IPS-20b (cell line): ENCODE results near the gene TSACC.

ENCODE experiments used
- H3K27ac ChIP-seq: one replicate; pipeline ENCODE4 v1.5.1; 2013; ENCODE audit warnings: low read length
- H3K27me3 ChIP-seq: 2 replicates; pipeline ENCODE4 v1.6.1; 2013; ENCODE audit warnings: mild to moderate bottlenecking, low read length, inconsistent platforms; ENCODE audit not compliant: insufficient read depth
- H3K36me3 ChIP-seq: 2 replicates; pipeline ENCODE4 v1.6.1; 2013; ENCODE audit warnings: low read depth, mild to moderate bottlenecking, inconsistent platforms, low read length, moderate library complexity; ENCODE audit not compliant: insufficient read depth
- H3K4me1 ChIP-seq: 2 replicates; pipeline ENCODE4 v1.6.1; 2013; ENCODE audit warnings: mild to moderate bottlenecking, control low read depth, inconsistent platforms, low read length, moderate library complexity; ENCODE audit not compliant: insufficient read depth
- H3K4me3 ChIP-seq: 2 replicates; pipeline ENCODE4 v1.5.1; 2013; ENCODE audit warnings: mild to moderate bottlenecking, low read length, inconsistent platforms
- H3K9ac ChIP-seq: 2 replicates; pipeline ENCODE4 v1.6.1; 2013; ENCODE audit warnings: low read depth, mild to moderate bottlenecking, inconsistent platforms, low read length, moderate library complexity
- H3K9me3 ChIP-seq: 2 replicates; pipeline ENCODE4 v1.6.1; 2013; ENCODE audit warnings: mild to moderate bottlenecking, low read depth, low read length, inconsistent platforms; ENCODE audit not compliant: insufficient read depth

The TSACC gene

GRCh38 chr1:156338180-156338976 lies at the start of gene TSACC, which contains the start of gene CCT3:
TSS of gene TSACC (plus strand) at chr1:156338526. CDS start at chr1:156339758, 1,232 bp downstream.
TSS of gene CCT3 (minus strand) at chr1:156338292. CDS start at chr1:156338184, 108 bp downstream.
- no peaks in the 10 kb centered on the region for H3K9me3 ChIP-seq
- peaks cover 28% of the 10 kb centered on the region for H3K36me3 ChIP-seq
- H3K4me1 ChIP-seq, result no peaks in the 10 kb centered on the region
- H3K27me3 ChIP-seq, result no peaks in the 10 kb centered on the region
- H3K4me3 ChIP-seq, result peak within 1 kb of the TSS; percentile 99
- H3K9ac ChIP-seq, result peak within 1 kb of the TSS; percentile 97
- H3K27ac ChIP-seq, result peak within 1 kb of the TSS; percentile 63

- Histone ChIP-seq H3K9me3 (no peaks in the 10 kb centered on the region), H3K4me3 (no peak overlapping the region), H3K4me1 (peaks cover 4% of the 10 kb centered on the region; the same call in 1 of the 2 replicates), H3K27ac (no peak overlapping the region), H3K36me3 (peaks cover 9% of the 10 kb centered on the region; the same call in 1 of the 2 replicates), H3K9ac (no peak overlapping the region), H3K27me3 (no peaks in the 10 kb centered on the region)
Observed at GRCh38 chr1:156289857-156290256, 48.5 kb upstream of the TSACC start.

- peaks cover 9% of the 10 kb centered on the region; the same call in 1 of the 2 replicates for H3K36me3 ChIP-seq
- peak overlapping the region; percentile 28 for H3K27ac ChIP-seq
- peak overlapping the region; percentile 76 for H3K9ac ChIP-seq
- no peaks in the 10 kb centered on the region for H3K9me3 ChIP-seq
- H3K4me1 ChIP-seq, result peaks cover 4% of the 10 kb centered on the region; the same call in 1 of the 2 replicates
- no peaks in the 10 kb centered on the region for H3K27me3 ChIP-seq
- H3K4me3 ChIP-seq, result peak overlapping the region; percentile 86
Observed at GRCh38 chr1:156291226-156292061, 46.9 kb upstream of the TSACC start.

- H3K27ac ChIP-seq, result no peak overlapping the region
- H3K4me1 ChIP-seq, result peaks cover 4% of the 10 kb centered on the region; the same call in 1 of the 2 replicates
- peaks cover 9% of the 10 kb centered on the region; the same call in 1 of the 2 replicates for H3K36me3 ChIP-seq
- H3K27me3 ChIP-seq, result no peaks in the 10 kb centered on the region
- no peaks in the 10 kb centered on the region for H3K9me3 ChIP-seq
- no peak overlapping the region for H3K9ac ChIP-seq
- no peak overlapping the region for H3K4me3 ChIP-seq
Observed at GRCh38 chr1:156293098-156293434, 45.3 kb upstream of the TSACC start.

- no peak overlapping the region for H3K4me3 ChIP-seq
- peaks cover 5% of the 10 kb centered on the region; the same call in 1 of the 2 replicates for H3K36me3 ChIP-seq
- peaks cover 4% of the 10 kb centered on the region; the same call in 1 of the 2 replicates for H3K4me1 ChIP-seq
- no peaks in the 10 kb centered on the region for H3K27me3 ChIP-seq
- H3K27ac ChIP-seq, result no peak overlapping the region
- no peaks in the 10 kb centered on the region for H3K9me3 ChIP-seq
- H3K9ac ChIP-seq, result no peak overlapping the region
Observed at GRCh38 chr1:156293895-156294294, 44.4 kb upstream of the TSACC start.

- H3K4me1 ChIP-seq, result peaks cover 4% of the 10 kb centered on the region; the same call in 1 of the 2 replicates
- peak within 1 kb of the TSS; percentile 82 for H3K4me3 ChIP-seq
- no peaks in the 10 kb centered on the region for H3K27me3 ChIP-seq
- peaks cover 4% of the 10 kb centered on the region; the same call in 1 of the 2 replicates for H3K36me3 ChIP-seq
- peak within 1 kb of the TSS; percentile 81 for H3K9ac ChIP-seq
- no peaks in the 10 kb centered on the region for H3K9me3 ChIP-seq
- no peak within 1 kb of the TSS for H3K27ac ChIP-seq
Observed at GRCh38 chr1:156295391-156295947, 42.9 kb upstream of the TSACC start, which contains the start of gene GLMP. TSS of gene GLMP (minus strand) at chr1:156295679. CDS start at chr1:156295645, 34 bp downstream.

- Histone ChIP-seq H3K9ac (no peak within 1 kb of the TSS), H3K4me3 (no peak within 1 kb of the TSS), H3K27me3 (no peaks in the 10 kb centered on the region), H3K9me3 (no peaks in the 10 kb centered on the region), H3K27ac (no peak within 1 kb of the TSS), H3K4me1 (no peaks in the 10 kb centered on the region; the same call in 1 of the 2 replicates), H3K36me3 (peaks cover under 1% of the 10 kb centered on the region; the same call in 1 of the 2 replicates)
Observed at GRCh38 chr1:156298852-156299357, 39.4 kb upstream of the TSACC start, which contains the start of gene VHLL. TSS of gene VHLL (minus strand) at chr1:156299307. CDS start at chr1:156299189, 118 bp downstream.

- no peaks in the 10 kb centered on the region for H3K4me1 ChIP-seq
- H3K9ac ChIP-seq, result no peak overlapping the region
- peaks cover 29% of the 10 kb centered on the region for H3K36me3 ChIP-seq
- no peaks in the 10 kb centered on the region for H3K9me3 ChIP-seq
- no peaks in the 10 kb centered on the region for H3K27me3 ChIP-seq
- H3K4me3 ChIP-seq, result no peak overlapping the region
- H3K27ac ChIP-seq, result no peak overlapping the region
Observed at GRCh38 chr1:156303241-156303640, 35.1 kb upstream of the TSACC start.

GRCh38 chr1:156305215-156305614 lies 33.1 kb upstream of the TSACC start:
- H3K36me3 ChIP-seq, result peaks cover 49% of the 10 kb centered on the region
- no peaks in the 10 kb centered on the region for H3K4me1 ChIP-seq

GRCh38 chr1:156308078-156308477 lies 30.2 kb upstream of the TSACC start:
- no peaks in the 10 kb centered on the region for H3K4me1 ChIP-seq
- no peak overlapping the region for H3K9ac ChIP-seq
- peaks cover 78% of the 10 kb centered on the region for H3K36me3 ChIP-seq
- H3K4me3 ChIP-seq, result no peak overlapping the region
- no peak overlapping the region for H3K27ac ChIP-seq
- no peaks in the 10 kb centered on the region for H3K9me3 ChIP-seq
- no peaks in the 10 kb centered on the region for H3K27me3 ChIP-seq

More at GRCh38 chr1:156305215-156305614, 33.1 kb upstream of the TSACC start:
- Histone ChIP-seq H3K27ac (no peak overlapping the region), H3K9me3 (no peaks in the 10 kb centered on the region), H3K9ac (no peak overlapping the region), H3K27me3 (no peaks in the 10 kb centered on the region), H3K4me3 (no peak overlapping the region)

GRCh38 chr1:156310962-156311361 lies 27.4 kb upstream of the TSACC start:
- H3K4me3 ChIP-seq, result no peak overlapping the region
- H3K27ac ChIP-seq, result no peak overlapping the region
- peaks cover 94% of the 10 kb centered on the region for H3K36me3 ChIP-seq
- no peaks in the 10 kb centered on the region for H3K27me3 ChIP-seq
- no peaks in the 10 kb centered on the region for H3K9me3 ChIP-seq
- no peak overlapping the region for H3K9ac ChIP-seq
- no peaks in the 10 kb centered on the region for H3K4me1 ChIP-seq
